22Rv1 (cell line): Measurements from ENCODE around the gene TXN.

Experiments used
- H3K27ac ChIP-seq: fragments of 450-650 bp; 2 replicates; pipeline ENCODE4 v1.5.1; 2017
- CTCF ChIP-seq: fragments of 450-650 bp; IDR thresholded peaks from 2 replicates; pipeline ENCODE4 v1.5.1; 2017; ENCODE audit warnings: mild to moderate bottlenecking
- ZFX ChIP-seq: fragments of 450-650 bp; IDR thresholded peaks from 2 replicates; pipeline ENCODE4 v1.6.1; 2017; ENCODE audit warnings: antibody characterized with exemption, borderline replicate concordance

Gene TXN

GRCh38 chr9:110287289-110287680 lies 31.0 kb upstream of the TXN start:
- no peak overlapping the region for H3K27ac ChIP-seq
- TF ChIP-seq ZFX (no peak), CTCF (no peak)

- no peak overlapping the region for H3K27ac ChIP-seq
- TF ChIP-seq ZFX (no peak), CTCF (no peak)
These were observed 28.0 kb upstream of the TXN start for GRCh38 chr9:110284211-110284844.

- no peak overlapping the region for H3K27ac ChIP-seq
- TF ChIP-seq CTCF, result no peak
- TF ChIP-seq ZFX, result no peak
These were observed 27.4 kb upstream of the TXN start for GRCh38 chr9:110283751-110284150.

GRCh38 chr9:110282739-110283081 lies 26.4 kb upstream of the TXN start:
- TF ChIP-seq ZFX (no peak), CTCF (no peak)
- no peak overlapping the region for H3K27ac ChIP-seq

GRCh38 chr9:110282018-110282738 lies 25.9 kb upstream of the TXN start:
- TF ChIP-seq ZFX, result no peak
- TF ChIP-seq CTCF, result no peak
- no peak overlapping the region for H3K27ac ChIP-seq

GRCh38 chr9:110278080-110278707 lies 21.9 kb upstream of the TXN start:
- H3K27ac ChIP-seq, result no peak overlapping the region
- TF ChIP-seq CTCF (no peak), ZFX (no peak)

GRCh38 chr9:110276781-110277180 lies 20.5 kb upstream of the TXN start:
- TF ChIP-seq CTCF, result no peak
- no peak for TF ChIP-seq ZFX
- no peak overlapping the region for H3K27ac ChIP-seq
